ENCODE data around the gene CACNB1.
"Not testable (repeated sequence)": the region's sequence is repeated elsewhere in the genome, so short reads cannot be mapped to it uniquely, and the experiment has no call there.

The CACNB1 gene

GRCh38 chr17:39151150-39151942, 46.1 kb downstream of the CACNB1 start, which contains the start of gene PLXDC1:
Gene PLXDC1, minus strand, starts transcription at chr17:39151637. Its CDS starts 200 bp downstream, at chr17:39151437.
- DNase-seq (ENCODE audit: low spot score), result no peak

DNA sequence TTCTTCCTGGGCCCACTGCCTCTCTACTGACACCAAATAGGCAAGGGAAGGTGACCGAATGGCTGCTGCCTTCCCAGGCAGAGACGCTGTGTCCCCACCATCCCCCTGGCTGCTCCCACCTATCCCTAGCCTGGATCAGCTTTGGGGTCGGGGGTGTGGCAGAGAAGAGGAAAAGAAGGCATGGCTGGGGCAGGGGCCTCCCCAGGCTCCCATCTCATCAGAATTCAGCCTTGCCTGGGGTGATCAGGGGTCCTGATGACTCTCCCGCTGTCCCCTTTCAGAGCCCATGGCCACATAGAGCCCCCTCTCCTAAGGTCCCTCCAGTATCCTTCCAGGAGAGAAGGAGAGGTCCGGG, 46.7 kb downstream of the CACNB1 start:
- no peak for DNase-seq (ENCODE audit: low spot score)

GRCh38 chr17:39150104-39150634, 47.3 kb downstream of the CACNB1 start:
- no peak for DNase-seq (ENCODE audit: low spot score)

DNA sequence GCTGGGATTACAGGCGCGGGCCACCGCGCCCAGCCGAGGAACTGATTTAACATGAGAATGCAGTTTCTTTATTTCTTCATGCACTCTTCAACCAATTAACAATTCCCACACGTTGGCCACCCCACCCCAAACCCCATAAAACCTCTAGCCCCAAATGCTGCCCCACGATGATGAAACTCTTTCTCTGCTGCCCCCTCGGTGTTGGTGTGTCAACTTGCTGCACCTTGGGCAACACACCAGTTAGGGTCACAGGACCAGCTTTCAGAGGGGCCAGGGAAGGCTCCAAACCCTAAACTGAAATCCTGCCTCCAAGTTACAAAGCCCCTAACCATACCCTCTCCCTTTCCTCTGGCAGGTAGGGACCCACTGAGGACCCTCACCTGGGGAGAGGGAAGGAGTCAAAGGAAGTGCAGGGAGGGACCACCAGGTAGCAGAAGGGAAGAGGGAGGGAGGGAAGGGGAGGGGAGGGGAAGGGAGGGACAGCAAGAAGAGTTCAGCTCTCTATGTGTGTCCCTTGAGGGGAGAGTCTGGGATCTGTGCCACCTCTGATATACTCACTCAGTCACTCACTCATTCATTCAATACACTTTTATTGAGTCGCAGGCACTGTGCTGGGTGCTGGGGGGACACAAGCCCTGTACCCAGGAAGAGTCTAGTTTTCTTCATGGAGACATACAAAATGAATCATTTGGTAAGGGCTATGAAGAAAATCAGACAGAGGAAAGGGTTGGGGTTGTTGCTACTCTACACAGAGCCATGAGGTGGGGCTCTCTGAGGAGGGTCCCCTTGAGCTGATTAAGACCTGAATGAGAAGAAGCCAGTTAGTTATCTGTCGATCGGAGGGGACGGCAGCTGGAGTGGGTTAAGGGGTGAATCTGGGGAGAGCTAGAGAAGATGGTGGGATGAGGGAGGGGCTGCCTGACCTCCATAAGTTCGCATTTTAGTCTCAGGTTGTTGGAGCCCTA, 50.0 kb downstream of the CACNB1 start:
- no peak for DNase-seq (ENCODE audit: low spot score)

- no peak for DNase-seq (ENCODE audit: low spot score)
These were observed 51.2 kb downstream of the CACNB1 start for GRCh38 chr17:39146273-39146672.

- DNase-seq (ENCODE audit: low spot score), result no peak
These were observed 52.3 kb downstream of the CACNB1 start for GRCh38 chr17:39145143-39145542.

GRCh38 chr17:39144416-39144840, 53.0 kb downstream of the CACNB1 start:
- DNase-seq (ENCODE audit: low spot score), result no peak

- DNase-seq (ENCODE audit: low spot score), result no peak
These were observed 53.8 kb downstream of the CACNB1 start for GRCh38 chr17:39143552-39144093.

DNA sequence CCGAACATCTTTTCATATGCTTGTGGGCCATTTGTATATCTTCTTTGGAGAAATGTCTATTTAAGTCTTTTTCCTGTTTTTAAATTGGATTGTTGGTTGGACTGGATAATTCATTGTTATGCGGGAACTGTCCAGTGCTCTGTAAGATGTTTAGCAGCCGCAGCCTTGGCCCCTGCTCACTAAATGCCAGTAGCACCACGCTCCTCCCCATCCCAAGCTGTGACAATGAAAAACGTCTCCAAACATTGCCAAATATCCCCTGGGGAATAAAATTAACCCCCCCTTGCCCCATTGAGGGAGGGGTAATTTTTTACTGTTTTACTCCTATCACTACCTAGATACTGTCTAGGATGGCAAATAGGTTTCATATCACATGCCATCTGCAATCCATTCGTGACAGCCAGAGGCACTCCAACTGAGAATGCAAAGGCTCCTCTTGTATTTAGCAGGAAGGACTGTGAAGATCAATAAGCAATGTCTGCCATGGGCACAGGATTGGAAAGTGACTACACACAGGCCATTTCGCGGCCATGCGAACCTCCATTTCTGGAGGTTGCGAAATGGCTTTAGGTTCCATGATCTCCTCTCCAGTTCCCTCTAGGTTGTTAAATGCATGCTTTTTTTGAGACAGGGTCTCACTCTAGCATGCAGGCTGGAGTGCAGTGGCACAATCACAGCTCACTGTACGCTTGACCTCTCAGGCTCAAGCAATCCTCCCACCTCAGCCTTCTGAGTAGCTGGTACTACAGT, 55.4 kb downstream of the CACNB1 start:
- no peak for DNase-seq (ENCODE audit: low spot score)

DNA sequence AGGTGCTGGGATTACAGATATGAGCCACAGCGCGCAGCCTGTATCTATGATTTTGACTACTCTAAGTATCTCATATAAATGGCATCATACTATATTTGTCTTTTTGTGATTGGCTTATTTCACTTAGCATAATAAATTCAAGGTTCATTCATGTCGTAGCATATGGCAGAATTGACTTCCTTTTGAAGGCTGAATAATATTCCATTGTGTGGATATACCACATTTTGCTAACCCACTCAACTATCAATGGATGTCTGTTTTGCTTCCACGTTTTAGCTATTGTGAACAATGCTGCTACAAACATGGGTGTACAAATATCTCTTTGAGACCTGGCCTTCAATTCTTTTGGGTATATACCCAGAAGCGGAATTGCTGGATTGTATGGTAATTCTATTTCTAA, 56.2 kb downstream of the CACNB1 start:
- DNase-seq (ENCODE audit: low spot score), result no peak

- DNase-seq (ENCODE audit: low spot score), result no peak
These were observed 57.9 kb downstream of the CACNB1 start for GRCh38 chr17:39139561-39139960.

- DNase-seq (ENCODE audit: low spot score), result no peak
These were observed 58.3 kb downstream of the CACNB1 start for GRCh38 chr17:39139161-39139511.

GRCh38 chr17:39138431-39139160, 58.9 kb downstream of the CACNB1 start:
- no peak for DNase-seq (ENCODE audit: low spot score)

- no peak for DNase-seq (ENCODE audit: low spot score)
These were observed 62.6 kb downstream of the CACNB1 start for GRCh38 chr17:39134878-39135277.

- no peak for DNase-seq (ENCODE audit: low spot score)
These were observed 65.3 kb downstream of the CACNB1 start for GRCh38 chr17:39132192-39132610.

DNA sequence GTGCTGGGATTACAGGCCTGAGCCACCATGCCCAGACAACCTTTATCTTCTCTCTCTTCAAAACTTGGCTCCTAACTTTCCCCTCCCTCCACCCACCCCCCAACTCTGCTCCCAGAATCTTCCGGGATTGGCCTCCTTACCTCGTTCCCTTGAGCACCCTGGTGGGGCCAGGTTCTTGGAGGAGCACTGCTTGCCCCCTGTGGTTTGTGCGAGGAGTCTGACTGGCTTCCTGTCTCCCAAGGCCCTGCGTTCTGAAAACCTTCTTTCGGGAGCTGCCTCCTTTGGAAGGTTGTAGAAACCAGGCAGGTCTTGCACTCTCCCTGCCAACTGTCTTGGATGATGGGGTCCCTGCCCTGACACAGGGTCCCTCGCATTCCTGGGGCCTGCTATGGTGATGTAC, 65.9 kb downstream of the CACNB1 start:
- no peak for DNase-seq (ENCODE audit: low spot score)

- no peak for DNase-seq (ENCODE audit: low spot score)
These were observed 67.3 kb downstream of the CACNB1 start for GRCh38 chr17:39130205-39130604.

GRCh38 chr17:39129544-39129943, 67.9 kb downstream of the CACNB1 start:
- DNase-seq (ENCODE audit: low spot score), result not testable (repeated sequence)

GRCh38 chr17:39126436-39126835, 71.0 kb downstream of the CACNB1 start:
- DNase-seq (ENCODE audit: low spot score), result no peak

DNA sequence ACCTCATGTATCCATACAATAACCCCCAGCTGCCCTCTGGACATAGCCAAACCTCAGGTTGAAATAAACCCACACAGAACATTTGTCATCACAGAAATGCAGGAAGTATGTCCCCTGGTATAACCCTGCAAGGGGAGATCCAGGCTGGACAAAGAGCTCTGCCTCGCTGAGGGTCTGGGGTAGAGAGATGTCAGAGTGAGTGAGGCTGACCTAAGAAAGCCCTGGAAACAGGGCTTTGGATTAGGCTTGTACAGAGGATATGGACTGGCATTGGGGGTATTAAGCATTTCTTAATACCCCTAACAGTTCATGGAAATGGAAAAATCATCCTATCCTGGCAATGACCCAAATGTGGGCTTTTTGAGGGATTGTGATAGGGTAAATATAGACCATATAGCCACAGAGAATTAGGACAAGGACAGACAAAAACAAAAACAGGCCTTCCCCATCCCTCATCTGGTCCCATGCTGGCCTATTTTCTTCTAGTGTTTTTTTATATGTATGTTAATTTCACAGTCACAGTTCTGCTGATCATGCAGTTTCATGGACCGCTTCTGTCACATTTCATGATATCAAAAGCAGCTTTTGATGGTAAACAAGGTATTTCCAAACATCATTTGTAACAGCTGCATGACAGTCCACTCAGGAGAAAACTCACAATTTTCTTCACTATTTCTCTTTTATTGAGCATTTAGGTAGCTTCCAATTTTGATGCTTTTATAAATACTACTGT, 72.2 kb downstream of the CACNB1 start:
- no peak for DNase-seq (ENCODE audit: low spot score)
